ENCODE measurements around the gene HDAC8. TPM values are rescaled to one million over a fixed set of nuclear protein-coding genes. Genes with fewer than 3 reads are reported as not detected.

HDAC8 gene
- total and polyA plus RNA-seq, 12 donors: 32.1 to 232 (median 57.1) TPM

DNA sequence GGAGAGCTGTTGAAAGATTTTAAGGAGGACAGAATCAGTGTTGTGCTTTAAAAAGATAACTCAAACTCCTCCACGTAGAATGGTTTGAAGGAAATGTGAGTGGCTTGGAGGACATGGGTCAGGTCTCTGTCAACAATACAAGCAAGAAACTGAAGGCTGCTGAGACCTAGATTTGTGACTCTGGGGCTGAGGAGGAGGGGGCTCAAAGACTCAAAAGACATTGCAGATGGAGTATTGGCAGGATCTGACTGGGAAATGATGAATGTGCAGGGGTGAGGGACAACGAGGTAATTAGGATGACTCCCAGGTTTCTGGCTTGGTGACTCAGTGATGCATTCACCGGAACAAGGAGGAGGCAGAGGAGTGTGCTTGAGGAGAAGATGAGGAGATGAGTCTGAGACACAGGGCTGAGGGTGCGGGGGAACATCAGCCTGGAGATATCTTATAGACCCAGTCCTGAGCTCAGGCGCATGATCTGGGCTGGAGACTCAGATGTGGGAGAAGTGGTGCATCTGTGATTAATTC lies 292.3 kb downstream of the HDAC8 start:
- Histone ChIP-seq H3K36me3 (replicated peaks in 1 of 2) (peaks cover 0 to 4% of the 10 kb centered on the region in 2 donors), H3K4me1 (replicated peaks in 1 of 2) (peaks cover 8 to 10% of the 10 kb centered on the region in 2 donors)
- intact Hi-C loops (cut with DNase I): no loop called here

More for the DNA sequence above, 292.3 kb downstream of the HDAC8 start:
- no peak for TF ChIP-seq CTCF (IDR thresholded peaks at IDR 0.05)
- TF ChIP-seq POLR2A (IDR thresholded peaks at IDR 0.05): no peak
- no peaks in the 10 kb centered on the region for H3K27me3 ChIP-seq
- 53 to 69% (median 55%) methylated on average over 4 to 5 of the region's 5 CpGs for WGBS, 4 donors
- H3K27ac ChIP-seq: no peak overlapping the region
- H3K4me3 ChIP-seq: no peak overlapping the region
- peak in 1 of 7 donors; percentile 8 for DNase-seq
- H3K9me3 ChIP-seq (replicated peaks in 1 of 3): no peaks in the 10 kb centered on the region

Small RNA genes lying within 50 kb of the gene (small RNA-seq; reads per million reads assigned to genes)
- gene RF00019 (0 reads per million in 2 donors), gene RNU2-68P (0.24 to 0.25 reads per million in 2 donors)

Other genes starting within 250 kb of the HDAC8 start
- gene PHKA1, start 141.5 kb upstream of the HDAC8 start, total RNA-seq: 10 to 100 TPM; 18.5 to 46.4 (median 40.5) TPM
- 10 to 100 TPM; 11.8 to 22.6 (median 11.9) TPM for gene PHKA1, start 141.5 kb upstream of the HDAC8 start, polyA plus RNA-seq
- gene DMRTC1B, start 204.0 kb upstream of the HDAC8 start, total RNA-seq: 1 to 10 TPM in 1 of 9 donors, under 1 TPM in 4, not detected in 4; 0.28 to 1.3 (median 0.42) TPM
- gene DMRTC1B, start 204.0 kb upstream of the HDAC8 start, polyA plus RNA-seq: 1 to 10 TPM in 1 of 3 donors, under 1 TPM in 2; 0.67 to 2.3 (median 0.80) TPM
- not detected for gene FAM236B, start 209.8 kb upstream of the HDAC8 start, total RNA-seq
- gene FAM236B, start 209.8 kb upstream of the HDAC8 start, polyA plus RNA-seq: not detected
- gene FAM236D, start 235.4 kb upstream of the HDAC8 start, total RNA-seq: not detected
- gene FAM236D, start 235.4 kb upstream of the HDAC8 start, polyA plus RNA-seq: not detected

Measured in adrenal gland (tissue), 12 donors.